ENCODE data around the gene TMEM272. TPM values are rescaled to one million over a fixed set of nuclear protein-coding genes. Genes with fewer than 3 reads are reported as not detected.

TMEM272 gene
- total and polyA plus RNA-seq, 2 of the 4 experiments (the other 2 are of a cell fraction) = not detected

GRCh38 chr13:51887468-51887867, 42.5 kb upstream of the TMEM272 start:
- no peak overlapping the region for H2BK120ac ChIP-seq (ENCODE audit: low read depth, low read length)
- no CpG with 5 or more reads among the region's 2 CpGs for WGBS, 2 experiments (ENCODE audit: extremely low coverage in 2 of 2, insufficient read length in 1 of 2)
- no peak for ATAC-seq (ENCODE audit: low read depth)
- H2AK5ac ChIP-seq (ENCODE audit: low read depth, low read length) = no peak overlapping the region
- H2BK15ac ChIP-seq (ENCODE audit: low read depth, low read length) = no peak overlapping the region
- no peak overlapping the region for H4K8ac ChIP-seq (ENCODE audit: low read depth in 2 of 2, low read length in 2 of 2)
- H3K56ac ChIP-seq (ENCODE audit: extremely low read depth, insufficient read depth, low read length) = no peak overlapping the region
- H3K14ac ChIP-seq (replicated peaks; ENCODE audit: low read depth, low read length) = no peak overlapping the region
- H4K20me1 ChIP-seq (ENCODE audit: insufficient read depth, low read length) = no peaks in the 10 kb centered on the region
- in situ Hi-C loops (cut with MboI; ENCODE audit: low sequenced_read_pairs) (no loop called here), dilution Hi-C loops (cut with HindIII; ENCODE audit: low sequenced_read_pairs, unreplicated experiment) (no loop called here), intact Hi-C loops (cut with micrococcal nuclease) (no loop called here)
- H4K5ac ChIP-seq (ENCODE audit: low read depth, low read length) = no peak overlapping the region
- no peak overlapping the region for H3K18ac ChIP-seq (ENCODE audit: low read depth, low read length)
- no peak overlapping the region for H2AFZ ChIP-seq (replicated peaks; ENCODE audit: low read length, poor library complexity)
- H2BK20ac ChIP-seq (ENCODE audit: low read depth, low read length) = no peak overlapping the region
- H3K23ac ChIP-seq (ENCODE audit: low read depth, low read length) = no peak overlapping the region
- H3K4me3 ChIP-seq (ENCODE audit: insufficient read depth, low read depth, low read length) = no peak overlapping the region
- H3K27ac ChIP-seq (ENCODE audit: insufficient read depth, low read length) = no peak overlapping the region
- no TSS peak for BruUV-seq (replicated peaks)
- no peaks in the 10 kb centered on the region for H3K4me1 ChIP-seq (ENCODE audit: control insufficient read depth, insufficient read depth, low read length)
- ChIA-PET POLR2A (ENCODE audit: unreplicated experiment) (no interaction called here), CTCF (interaction anchor here (1.0 kb wide), 1 partner anchor 9 kb away, joined by 3 read pairs; no protein-coding TSS in a partner anchor)
- H2BK5ac ChIP-seq (ENCODE audit: low read depth, low read length, poor library complexity, severe bottlenecking) = no peak overlapping the region
- TF ChIP-seq USF2 (IDR thresholded peaks at IDR 0.05; ENCODE audit: low read depth, low read length) (no peak), FOS (IDR thresholded peaks at IDR 0.05; ENCODE audit: low read depth, low read length) (no peak), SMC3 (IDR thresholded peaks at IDR 0.05; ENCODE audit: low read depth, low read length) (no peak), MXI1 (IDR thresholded peaks at IDR 0.05; ENCODE audit: borderline replicate concordance, low read depth, low read length) (no peak), CHD1 (IDR thresholded peaks at IDR 0.05; ENCODE audit: low read depth, low read length) (no peak), RCOR1 (IDR thresholded peaks at IDR 0.05; ENCODE audit: insufficient replicate concordance, low read length) (no peak), BHLHE40 (IDR thresholded peaks at IDR 0.05; ENCODE audit: low read depth, low read length) (no peak), CEBPB (IDR thresholded peaks at IDR 0.05; ENCODE audit: low read depth, low read length) (no peak), NFE2L2 (IDR thresholded peaks at IDR 0.05; ENCODE audit: low read depth, low read length) (no peak)
- no peaks in the 10 kb centered on the region for H3K36me3 ChIP-seq (ENCODE audit: control insufficient read depth, insufficient read depth, low read length)
- H3K4ac ChIP-seq (ENCODE audit: low read depth, low read length) = no peak overlapping the region
- H3K9ac ChIP-seq (ENCODE audit: low read depth, low read length) = no peak overlapping the region
- no peak overlapping the region for H3K4me2 ChIP-seq (ENCODE audit: low read depth, low read length)
- H3K9me3 ChIP-seq (ENCODE audit: control insufficient read depth, insufficient read depth, low read length) = no peaks in the 10 kb centered on the region; the same call in 1 of the 2 replicates
- no peaks in the 10 kb centered on the region for H3K9me1 ChIP-seq (ENCODE audit: insufficient read depth, low read length)
- no peak overlapping the region for H4K91ac ChIP-seq (ENCODE audit: insufficient read depth, low read depth, low read length)
- no peak overlapping the region for H2AK9ac ChIP-seq (replicated peaks; ENCODE audit: low read depth, low read length, poor library complexity)
- peaks cover 20% of the 10 kb centered on the region for H3K27me3 ChIP-seq (ENCODE audit: control insufficient read depth, insufficient read depth, low read length)
- DNase-seq = no peak
- H3K79me1 ChIP-seq (ENCODE audit: low read depth in 1 of 2, low read length in 2 of 2) = no peaks in the 10 kb centered on the region
